ENCODE data around the gene WDR90.

WDR90 gene

DNA sequence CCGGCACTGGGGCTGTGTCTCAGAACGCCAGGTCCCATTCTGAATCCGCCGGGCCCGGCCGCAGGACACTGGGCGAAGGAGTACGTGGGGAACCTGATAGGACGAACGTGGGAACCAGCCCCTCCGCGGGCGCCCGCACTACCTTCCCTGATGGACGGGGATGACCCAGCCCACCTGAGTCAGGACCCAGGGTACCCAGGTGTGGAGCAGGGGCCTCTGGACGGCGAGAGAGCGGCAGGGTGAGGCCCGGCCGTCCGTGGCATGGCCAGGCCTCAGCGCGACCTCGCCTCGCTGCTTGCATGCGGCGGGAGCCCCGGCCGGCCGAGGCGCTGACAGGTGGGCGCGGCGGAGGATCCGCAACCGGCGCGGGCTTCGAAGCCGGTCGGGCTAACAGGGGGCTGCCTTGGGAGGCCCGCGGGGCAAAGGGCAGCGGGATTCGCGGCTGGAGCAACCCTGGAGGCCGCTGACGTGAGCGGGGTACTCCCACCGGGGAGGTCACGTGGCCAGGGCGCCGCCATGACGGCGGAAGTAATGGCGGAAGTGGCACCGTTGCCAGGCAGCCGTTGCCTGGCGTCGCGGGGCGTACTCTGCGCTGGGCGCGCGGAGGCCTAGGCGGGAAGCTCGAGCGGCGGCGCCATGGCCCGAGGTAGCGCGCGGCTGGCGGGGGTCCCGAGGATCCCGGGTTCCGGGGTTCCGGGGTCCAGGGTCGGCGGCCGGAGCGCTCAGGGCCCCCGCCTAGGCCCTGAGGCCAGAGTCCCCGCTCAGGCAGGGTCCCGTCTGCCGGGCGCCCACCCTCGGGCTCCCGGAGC, at the start of gene WDR90:
TSS of gene WDR90 (plus strand) at position 585 of the 809 bp plus-strand sequence. CDS start at position 637, 52 bp downstream.
- TF ChIP-seq GATA2 (IDR thresholded peaks at IDR 0.05; ENCODE audit: low read depth, low read length) (no peak), GATA3 (IDR thresholded peaks at IDR 0.05; ENCODE audit: low read depth, low read length) (no peak)

DNA sequence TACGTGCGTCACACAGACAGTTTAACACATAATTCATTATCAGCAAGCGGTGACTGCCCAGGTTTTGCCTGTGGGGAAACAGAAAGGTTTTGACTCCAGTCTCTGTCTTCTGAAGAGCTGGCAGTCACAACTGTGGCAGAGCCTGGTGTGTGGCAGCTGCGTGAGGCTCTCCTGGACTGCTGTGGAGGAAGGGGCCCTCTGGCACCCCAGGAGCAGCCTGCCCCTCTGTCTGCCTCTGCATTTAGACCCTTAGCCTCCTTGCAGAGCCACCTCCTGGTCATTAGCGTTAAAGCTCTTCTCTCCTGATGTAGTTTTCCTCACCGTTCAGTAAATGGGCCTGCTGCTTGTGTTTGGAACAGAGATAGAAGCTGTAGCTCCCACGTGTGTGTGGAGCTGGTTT, 48.4 kb upstream of the WDR90 start:
- no peak for TF ChIP-seq GATA3 (IDR thresholded peaks at IDR 0.05; ENCODE audit: low read depth, low read length)
- no peak for TF ChIP-seq GATA2 (IDR thresholded peaks at IDR 0.05; ENCODE audit: low read depth, low read length)

DNA sequence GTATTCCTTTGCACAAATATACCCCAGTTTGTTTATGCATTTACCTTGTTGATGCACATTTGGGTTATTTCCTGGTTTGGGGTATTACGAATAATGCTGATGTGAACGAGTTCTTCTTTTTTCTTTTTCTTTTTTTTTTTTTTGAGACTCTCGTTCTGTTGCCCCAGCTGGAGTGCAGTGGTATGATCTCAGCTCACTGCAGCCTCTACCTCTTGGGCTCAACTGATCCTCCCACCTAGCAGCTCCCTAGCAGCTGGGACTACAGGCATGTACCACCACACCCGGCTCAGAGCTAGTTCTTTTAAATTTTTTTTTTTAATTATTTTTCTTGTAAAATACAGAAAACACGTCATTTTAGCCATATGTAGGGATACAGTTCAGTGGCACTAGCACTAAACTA, 45.2 kb upstream of the WDR90 start:
- TF ChIP-seq GATA2 (IDR thresholded peaks at IDR 0.05; ENCODE audit: low read depth, low read length) (no peak), GATA3 (IDR thresholded peaks at IDR 0.05; ENCODE audit: low read depth, low read length) (no peak)

DNA sequence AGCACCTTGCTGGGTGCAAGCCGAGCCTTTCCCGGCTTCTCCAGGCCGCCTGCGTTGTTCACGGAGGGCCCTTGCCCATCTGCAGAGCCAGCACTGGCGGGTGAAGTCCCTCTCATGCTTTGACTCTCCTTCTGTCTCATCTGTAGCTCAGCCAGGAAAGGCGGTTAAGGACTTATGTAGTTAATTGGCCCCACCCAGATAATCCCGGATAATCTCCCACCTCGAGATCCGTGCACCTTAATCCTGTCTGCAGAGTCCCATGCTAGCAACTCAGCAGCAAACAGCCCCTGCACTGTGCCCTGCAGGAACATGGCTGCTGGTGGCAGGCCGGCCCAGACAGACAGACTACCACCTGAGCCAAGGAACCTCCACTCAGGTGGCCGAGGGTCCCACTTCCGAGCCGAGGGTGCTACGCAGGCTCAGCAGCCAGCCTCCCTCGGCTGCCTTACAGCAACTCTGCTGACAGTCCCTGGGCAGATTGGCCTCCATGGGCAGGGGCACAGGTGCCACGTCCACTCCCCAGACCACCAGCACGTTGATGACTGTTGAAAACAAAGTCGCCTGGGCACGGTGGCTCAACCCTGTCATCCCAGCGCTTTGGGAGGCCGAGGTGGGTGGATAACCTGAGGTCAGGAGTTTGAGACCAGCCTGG, 42.4 kb upstream of the WDR90 start:
- no peak for TF ChIP-seq GATA3 (IDR thresholded peaks at IDR 0.05; ENCODE audit: low read depth, low read length)

DNA sequence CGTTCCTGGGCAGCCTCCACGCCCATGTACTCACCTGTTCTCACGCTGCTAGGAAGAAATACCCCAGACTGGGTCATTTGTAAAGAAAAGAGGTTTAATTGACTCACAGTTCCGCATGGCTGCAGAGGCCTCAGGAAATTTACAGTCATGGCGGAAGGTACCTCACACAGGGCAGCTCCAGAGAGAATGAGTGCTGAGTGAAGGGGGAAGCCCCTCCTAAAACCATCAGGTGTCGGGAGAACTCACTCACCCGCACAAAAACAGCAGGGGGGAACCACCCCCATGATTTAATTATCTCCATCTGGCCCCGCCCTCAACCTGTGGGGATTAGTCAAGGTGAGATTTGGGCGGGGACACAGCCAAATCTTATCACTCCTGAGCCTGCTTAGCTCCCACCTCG, 41.1 kb upstream of the WDR90 start:
- TF ChIP-seq GATA2 (IDR thresholded peaks at IDR 0.05; ENCODE audit: low read depth, low read length): no peak
- TF ChIP-seq GATA3 (IDR thresholded peaks at IDR 0.05; ENCODE audit: low read depth, low read length): no peak

DNA sequence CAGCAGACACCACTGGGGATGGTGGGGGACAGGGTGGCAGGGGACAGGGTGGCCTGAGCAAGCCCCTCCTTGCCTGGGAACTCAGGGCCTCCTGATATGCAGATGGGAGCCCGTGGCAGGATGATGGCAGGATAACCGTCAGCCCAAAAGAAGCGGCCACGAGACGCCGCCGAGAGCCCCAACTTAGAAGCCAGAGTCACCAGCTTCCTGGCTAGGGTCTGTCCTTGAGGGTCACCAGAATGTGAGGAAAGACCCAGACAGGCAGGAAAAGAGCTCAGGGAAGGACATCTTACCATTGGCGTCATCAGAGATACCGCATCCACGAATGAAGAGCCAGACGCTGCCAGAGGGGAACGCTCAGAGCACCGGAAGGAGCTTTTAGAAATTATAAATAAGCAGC, 39.8 kb upstream of the WDR90 start:
- TF ChIP-seq GATA3 (IDR thresholded peaks at IDR 0.05; ENCODE audit: low read depth, low read length) (no peak), GATA2 (IDR thresholded peaks at IDR 0.05; ENCODE audit: low read depth, low read length) (no peak)

DNA sequence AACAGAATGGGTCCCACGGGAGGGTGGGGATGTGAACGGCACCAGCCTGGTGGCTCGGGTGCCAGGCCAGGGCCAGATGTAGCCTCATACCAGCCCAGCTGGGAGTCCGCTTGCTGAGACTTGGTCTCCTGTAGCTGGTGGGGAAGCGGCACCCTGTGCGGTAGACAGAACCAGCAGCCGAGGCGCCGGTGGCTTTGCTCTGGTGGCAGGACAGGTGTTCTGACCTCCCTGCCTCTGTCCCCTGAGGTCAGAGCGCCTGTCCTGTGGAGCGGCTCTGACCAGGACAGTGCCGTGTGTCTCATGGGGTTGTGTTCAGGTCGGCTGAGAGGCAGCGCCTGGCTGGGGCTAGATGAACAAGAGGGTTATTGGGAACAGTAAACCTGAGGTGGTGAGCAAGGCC, 39.2 kb upstream of the WDR90 start:
- TF ChIP-seq GATA2 (IDR thresholded peaks at IDR 0.05; ENCODE audit: low read depth, low read length) (no peak), GATA3 (IDR thresholded peaks at IDR 0.05; ENCODE audit: low read depth, low read length) (no peak)

DNA sequence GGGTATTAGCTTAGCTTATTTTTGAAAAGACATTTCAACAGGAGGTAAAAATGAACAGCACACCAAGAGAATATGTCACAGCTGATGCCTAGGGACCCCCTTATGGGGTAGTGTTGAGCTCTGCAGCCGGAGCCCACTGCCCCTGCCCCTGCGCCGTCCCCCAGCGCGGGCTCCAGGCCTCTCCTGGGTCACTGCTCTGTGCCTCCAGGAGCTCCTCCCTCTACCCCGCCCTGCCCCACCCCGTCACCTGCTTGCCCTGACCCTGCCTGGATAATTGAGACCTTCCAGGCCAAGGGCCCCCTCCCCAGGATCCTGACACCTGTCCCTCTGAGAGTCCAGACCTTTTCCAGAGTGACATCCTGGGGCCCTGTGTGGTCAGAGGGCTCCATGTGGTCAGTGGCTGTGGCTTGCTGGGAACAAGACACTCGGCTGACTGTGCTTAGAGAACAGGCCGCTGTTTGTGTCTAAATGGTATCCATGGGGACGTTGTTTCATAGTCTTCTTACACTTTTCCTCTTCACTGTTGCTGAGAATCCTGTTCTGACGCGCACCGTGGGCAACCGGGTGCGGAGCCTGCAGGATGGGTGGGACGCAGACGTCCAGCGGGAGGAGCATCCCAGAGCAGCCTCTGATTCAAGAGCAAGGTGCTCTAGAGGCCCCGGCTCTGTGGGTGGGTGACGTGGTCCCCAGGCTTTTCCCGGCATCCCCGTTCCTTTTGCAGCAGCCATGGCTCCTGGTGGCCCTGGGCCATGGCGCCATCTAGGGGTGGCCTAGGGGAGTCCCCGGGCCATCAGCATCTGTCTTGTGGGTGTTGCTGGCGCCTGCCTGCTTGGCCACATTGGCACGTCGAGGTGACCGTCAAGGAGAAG, 38.4 kb upstream of the WDR90 start:
- TF ChIP-seq GATA2 (IDR thresholded peaks at IDR 0.05; ENCODE audit: low read depth, low read length): no peak
- no peak for TF ChIP-seq GATA3 (IDR thresholded peaks at IDR 0.05; ENCODE audit: low read depth, low read length)

DNA sequence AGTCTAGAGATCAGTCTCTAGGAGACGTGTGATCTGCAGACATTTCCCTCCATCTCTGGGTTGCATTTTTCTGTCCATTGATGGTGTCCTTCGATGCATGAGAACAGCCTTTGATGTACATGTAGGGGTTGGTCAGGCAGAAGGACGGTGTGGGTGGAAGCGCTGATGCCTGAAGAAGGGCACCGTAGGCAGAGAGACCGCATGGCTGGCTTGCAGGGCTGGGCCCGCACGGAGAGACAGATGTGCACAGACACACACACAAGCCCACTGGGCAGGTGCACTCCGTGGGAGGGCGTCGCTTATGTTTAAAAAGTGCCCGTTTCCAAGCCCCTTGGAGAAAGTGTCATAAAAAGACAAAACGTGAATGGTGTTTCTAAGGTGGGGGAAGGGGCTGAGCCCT, 34.0 kb upstream of the WDR90 start:
- TF ChIP-seq GATA3 (IDR thresholded peaks at IDR 0.05; ENCODE audit: low read depth, low read length): no peak
- TF ChIP-seq GATA2 (IDR thresholded peaks at IDR 0.05; ENCODE audit: low read depth, low read length): no peak

DNA sequence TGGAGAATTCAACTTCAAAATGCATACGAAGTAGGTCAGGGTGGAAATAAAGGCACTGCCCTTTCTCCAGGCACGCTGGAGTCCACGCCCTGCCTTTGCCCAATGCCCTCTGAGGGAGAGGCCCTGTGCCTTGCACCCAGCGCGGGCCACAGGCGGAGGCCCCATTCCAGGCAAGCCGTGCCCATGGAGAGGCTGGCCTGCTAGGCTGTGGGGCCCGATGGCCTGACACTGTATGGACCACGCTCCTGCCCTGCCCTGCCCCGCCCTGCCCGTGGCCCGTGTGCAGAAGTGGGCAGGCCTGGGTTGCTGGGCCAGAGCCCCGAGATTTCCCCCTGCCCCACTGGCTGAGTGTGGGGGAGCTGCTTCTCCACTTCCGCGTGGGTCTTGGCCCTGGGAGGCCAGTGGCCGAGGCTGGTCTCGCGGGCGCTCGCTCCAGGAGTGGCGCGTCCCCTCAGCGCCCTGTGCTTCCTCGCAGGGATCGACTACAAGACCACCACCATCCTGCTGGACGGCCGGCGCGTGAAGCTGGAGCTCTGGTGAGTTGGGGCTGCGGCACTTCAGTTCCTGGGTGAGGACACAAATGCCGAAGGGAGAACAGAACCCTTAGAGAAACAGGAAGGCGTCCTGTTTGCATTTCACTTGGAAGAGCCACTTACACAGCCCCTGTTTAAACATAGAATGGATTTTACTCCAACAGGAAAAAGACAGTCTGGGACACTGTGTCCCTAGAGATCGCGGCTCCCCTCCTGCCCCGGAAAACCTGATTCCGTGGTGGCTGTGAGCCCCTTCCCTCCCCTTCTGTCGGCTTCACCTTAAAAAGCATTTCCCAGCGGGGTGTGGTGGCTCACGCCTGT, 32.2 kb upstream of the WDR90 start:
- TF ChIP-seq GATA2 (IDR thresholded peaks at IDR 0.05; ENCODE audit: low read depth, low read length) (no peak), GATA3 (IDR thresholded peaks at IDR 0.05; ENCODE audit: low read depth, low read length) (no peak)

DNA sequence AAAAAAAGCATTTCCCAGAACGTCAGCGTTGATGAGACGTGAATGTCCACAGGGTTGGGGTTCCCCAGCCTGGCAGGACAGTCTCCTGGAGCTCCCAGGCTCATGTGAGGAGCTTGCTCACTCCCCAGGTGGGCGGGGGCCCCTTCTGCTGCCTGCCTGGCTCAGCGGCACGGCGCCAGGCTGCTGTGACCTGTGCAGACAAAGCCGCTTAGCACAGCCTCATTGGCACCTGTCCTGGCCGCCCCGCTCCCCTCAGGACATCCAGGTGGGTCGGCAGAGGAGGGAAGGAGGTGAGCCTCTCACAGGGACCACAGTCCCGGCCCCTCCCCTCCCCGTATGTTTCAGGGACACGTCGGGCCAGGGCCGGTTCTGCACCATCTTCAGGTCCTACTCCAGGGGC, 31.3 kb upstream of the WDR90 start:
- TF ChIP-seq GATA2 (IDR thresholded peaks at IDR 0.05; ENCODE audit: low read depth, low read length): no peak
- TF ChIP-seq GATA3 (IDR thresholded peaks at IDR 0.05; ENCODE audit: low read depth, low read length): no peak

DNA sequence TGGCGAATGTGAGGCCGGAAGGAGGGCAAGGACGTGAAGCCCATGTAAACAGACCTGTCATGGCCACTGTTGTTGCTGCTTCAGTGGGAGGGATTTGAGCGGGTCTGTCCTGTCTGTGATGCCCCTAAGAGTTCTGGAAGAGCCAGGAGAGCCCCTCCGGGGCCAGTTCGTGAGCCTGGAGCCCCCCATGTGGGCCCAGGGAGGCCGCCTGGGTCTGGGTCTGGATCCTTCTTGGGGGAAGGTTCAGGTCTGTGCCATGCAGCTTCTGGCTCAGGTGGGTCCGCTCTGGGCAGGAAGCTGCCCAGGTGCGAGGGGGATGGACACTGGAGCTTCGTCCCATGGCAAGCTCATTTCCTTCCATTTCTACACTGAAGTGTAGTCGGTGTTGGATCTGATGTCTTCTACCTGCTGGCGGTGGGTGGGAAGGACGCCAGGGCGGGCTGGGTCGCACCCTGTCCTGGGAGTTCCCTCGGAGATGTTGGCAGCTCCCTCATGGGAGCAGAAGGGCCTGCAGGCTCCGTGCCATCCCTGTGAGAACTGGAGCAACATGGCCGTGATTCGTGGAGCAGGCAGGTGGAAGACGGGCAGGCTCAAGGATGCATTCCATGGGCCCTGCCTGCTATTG, 29.6 kb upstream of the WDR90 start:
- no peak for TF ChIP-seq GATA2 (IDR thresholded peaks at IDR 0.05; ENCODE audit: low read depth, low read length)
- no peak for TF ChIP-seq GATA3 (IDR thresholded peaks at IDR 0.05; ENCODE audit: low read depth, low read length)

Data from SH-SY5Y (cell line).